ENCODE measurements around the gene SHKBP1.

The SHKBP1 gene

GRCh38 chr19:40552848-40553247 lies 23.8 kb upstream of the SHKBP1 start:
- Mint-ChIP-seq H3K27me3 (ENCODE audit: low read depth, poor library complexity) (peaks cover 98% of the 10 kb centered on the region), H3K9me3 (no peaks in the 10 kb centered on the region), H3K4me1 (no peaks in the 10 kb centered on the region), H3K27ac (no peak overlapping the region), H3K36me3 (ENCODE audit: low read depth) (no peaks in the 10 kb centered on the region), H3K4me3 (no peak overlapping the region)
- TF ChIP-seq CTCF (IDR thresholded peaks at IDR 0.05): no peak
- DNase-seq: no peak

- Mint-ChIP-seq H3K4me3 (no peak overlapping the region), H3K27ac (no peak overlapping the region), H3K4me1 (no peaks in the 10 kb centered on the region), H3K36me3 (ENCODE audit: low read depth) (no peaks in the 10 kb centered on the region), H3K9me3 (no peaks in the 10 kb centered on the region), H3K27me3 (ENCODE audit: low read depth, poor library complexity) (peaks cover 94% of the 10 kb centered on the region)
- TF ChIP-seq CTCF (IDR thresholded peaks at IDR 0.05): no peak
- peak; percentile 42 for DNase-seq
Observed at GRCh38 chr19:40553885-40554857, 22.5 kb upstream of the SHKBP1 start.

GRCh38 chr19:40555978-40556689 lies 20.5 kb upstream of the SHKBP1 start:
- no peaks in the 10 kb centered on the region for H3K4me1 Mint-ChIP-seq
- no peaks in the 10 kb centered on the region for H3K36me3 Mint-ChIP-seq (ENCODE audit: low read depth)
- H3K27ac Mint-ChIP-seq: no peak overlapping the region
- no peak for DNase-seq
- TF ChIP-seq CTCF (IDR thresholded peaks at IDR 0.05): no peak
- H3K27me3 Mint-ChIP-seq (ENCODE audit: low read depth, poor library complexity): peaks cover 90% of the 10 kb centered on the region
- no peaks in the 10 kb centered on the region for H3K9me3 Mint-ChIP-seq
- no peak overlapping the region for H3K4me3 Mint-ChIP-seq

- Mint-ChIP-seq H3K36me3 (ENCODE audit: low read depth) (no peaks in the 10 kb centered on the region), H3K4me1 (no peaks in the 10 kb centered on the region), H3K9me3 (no peaks in the 10 kb centered on the region), H3K27me3 (ENCODE audit: low read depth, poor library complexity) (peaks cover 89% of the 10 kb centered on the region), H3K27ac (no peak overlapping the region), H3K4me3 (no peak overlapping the region)
- TF ChIP-seq CTCF (IDR thresholded peaks at IDR 0.05): no peak
- DNase-seq: no peak
Observed at GRCh38 chr19:40556953-40557530, 19.6 kb upstream of the SHKBP1 start.

GRCh38 chr19:40559394-40559793 lies 17.3 kb upstream of the SHKBP1 start:
- no peaks in the 10 kb centered on the region for H3K4me1 Mint-ChIP-seq
- no peaks in the 10 kb centered on the region for H3K9me3 Mint-ChIP-seq
- no peak overlapping the region for H3K4me3 Mint-ChIP-seq
- no peaks in the 10 kb centered on the region for H3K36me3 Mint-ChIP-seq (ENCODE audit: low read depth)
- no peak overlapping the region for H3K27ac Mint-ChIP-seq
- no peak for DNase-seq
- H3K27me3 Mint-ChIP-seq (ENCODE audit: low read depth, poor library complexity): peaks cover 91% of the 10 kb centered on the region
- TF ChIP-seq CTCF (IDR thresholded peaks at IDR 0.05): no peak
